ENCODE measurements around the gene ATF4.

DNA sequence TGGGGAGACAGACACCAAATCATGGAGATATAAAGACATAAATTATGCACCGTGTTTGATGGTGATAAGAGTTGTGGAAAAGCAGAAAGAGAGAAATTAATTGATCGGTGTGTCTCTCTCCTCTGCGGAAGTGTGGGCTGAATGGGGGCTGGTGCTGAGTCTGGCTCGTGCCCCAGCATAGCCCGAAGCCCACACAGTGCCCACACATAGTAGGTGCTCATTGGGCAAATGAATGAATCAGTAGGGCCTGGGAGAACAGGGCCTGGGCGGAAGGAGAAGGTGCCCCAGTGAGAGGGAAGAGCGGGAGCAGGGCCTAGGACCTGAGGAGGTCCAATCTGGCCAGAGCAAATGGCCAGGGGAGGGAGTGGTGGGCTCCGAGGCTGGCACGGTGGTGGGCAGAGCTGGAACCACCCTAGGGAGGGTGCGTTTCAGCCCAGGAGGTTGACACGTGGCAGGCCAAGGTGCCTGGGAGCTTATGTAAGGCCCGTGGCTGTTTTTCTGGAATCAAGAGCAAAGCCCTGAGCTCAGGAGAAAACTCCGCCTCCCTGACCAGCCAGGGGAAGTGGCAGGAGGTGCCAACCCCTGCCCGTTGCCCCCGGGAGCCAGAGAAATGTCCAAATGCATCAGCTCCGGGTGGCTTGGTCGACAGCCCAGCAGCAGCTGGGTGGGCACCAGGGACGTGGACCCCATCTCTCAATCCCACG, 48.1 kb downstream of the ATF4 start:
- TF ChIP-seq POLR2A (IDR thresholded peaks at IDR 0.05): no peak
- TF ChIP-seq, protein P1, sequence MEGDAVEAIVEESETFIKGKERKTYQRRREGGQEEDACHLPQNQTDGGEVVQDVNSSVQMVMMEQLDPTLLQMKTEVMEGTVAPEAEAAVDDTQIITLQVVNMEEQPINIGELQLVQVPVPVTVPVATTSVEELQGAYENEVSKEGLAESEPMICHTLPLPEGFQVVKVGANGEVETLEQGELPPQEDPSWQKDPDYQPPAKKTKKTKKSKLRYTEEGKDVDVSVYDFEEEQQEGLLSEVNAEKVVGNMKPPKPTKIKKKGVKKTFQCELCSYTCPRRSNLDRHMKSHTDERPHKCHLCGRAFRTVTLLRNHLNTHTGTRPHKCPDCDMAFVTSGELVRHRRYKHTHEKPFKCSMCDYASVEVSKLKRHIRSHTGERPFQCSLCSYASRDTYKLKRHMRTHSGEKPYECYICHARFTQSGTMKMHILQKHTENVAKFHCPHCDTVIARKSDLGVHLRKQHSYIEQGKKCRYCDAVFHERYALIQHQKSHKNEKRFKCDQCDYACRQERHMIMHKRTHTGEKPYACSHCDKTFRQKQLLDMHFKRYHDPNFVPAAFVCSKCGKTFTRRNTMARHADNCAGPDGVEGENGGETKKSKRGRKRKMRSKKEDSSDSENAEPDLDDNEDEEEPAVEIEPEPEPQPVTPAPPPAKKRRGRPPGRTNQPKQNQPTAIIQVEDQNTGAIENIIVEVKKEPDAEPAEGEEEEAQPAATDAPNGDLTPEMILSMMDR (IDR thresholded peaks at IDR 0.05): no peak

Data from lower leg skin (tissue), 3 donors.